ENCODE measurements around the gene HOXB13. TPM values are rescaled to one million over a fixed set of nuclear protein-coding genes. Genes with fewer than 3 reads are reported as not detected.

Gene HOXB13
- total RNA-seq, 2 experiments from 2014 or later = not detected

GRCh38 chr17:48749621-48750553, 21.3 kb upstream of the HOXB13 start:
- Histone ChIP-seq H3K9me2 (ENCODE audit: insufficient read depth, low read length) (no peaks in the 10 kb centered on the region), H4K20me1 (ENCODE audit: insufficient read depth, low read length) (no peaks in the 10 kb centered on the region), H2AFZ (ENCODE audit: low read length) (no peak overlapping the region), H3K4me3 (ENCODE audit: low read depth, low read length, poor library complexity, severe bottlenecking) (no peak overlapping the region), H3K27ac (ENCODE audit: low read depth, low read length, poor library complexity, severe bottlenecking) (no peak overlapping the region), H3K9me3 (ENCODE audit: low read length) (no peaks in the 10 kb centered on the region), H3K79me2 (ENCODE audit: insufficient read depth, low read depth, low read length) (no peaks in the 10 kb centered on the region), H3K4me1 (ENCODE audit: insufficient read depth, low read length, poor library complexity, severe bottlenecking) (no peaks in the 10 kb centered on the region), H3K36me3 (ENCODE audit: insufficient read depth, low read length) (no peaks in the 10 kb centered on the region), H3K4me2 (ENCODE audit: low read length) (no peak overlapping the region)
- TF ChIP-seq EZH2phosphoT487 (IDR thresholded peaks at IDR 0.05; ENCODE audit: borderline replicate concordance, low read depth, low read length) (no peak), CTCF (conservative IDR thresholded peaks at IDR 0.05; ENCODE audit: low read length) (no peak)
- intact Hi-C loops (cut with micrococcal nuclease; ENCODE audit: unreplicated experiment) = no loop called here
- DNase-seq (ENCODE audit: low spot score) = no peak
- BruUV-seq (replicated peaks) = no TSS peak
- ChIA-PET CTCF (ENCODE audit: unreplicated experiment) (no interaction called here), POLR2A (interaction anchor here (0.7 kb wide), 1 partner anchor 207 kb away, joined by 3 read pairs; no protein-coding TSS in a partner anchor)

GRCh38 chr17:48748718-48749566, 20.4 kb upstream of the HOXB13 start:
- ChIA-PET POLR2A (interaction anchor here (0.7 kb wide), 1 partner anchor 208 kb away, joined by 3 read pairs; no protein-coding TSS in a partner anchor), CTCF (ENCODE audit: unreplicated experiment) (no interaction called here)
- H2AFZ ChIP-seq (ENCODE audit: low read length) = no peak overlapping the region
- H4K20me1 ChIP-seq (ENCODE audit: insufficient read depth, low read length) = no peaks in the 10 kb centered on the region
- BruUV-seq (replicated peaks) = no TSS peak
- no peak for DNase-seq (ENCODE audit: low spot score)
- H3K4me1 ChIP-seq (ENCODE audit: insufficient read depth, low read length, poor library complexity, severe bottlenecking) = no peaks in the 10 kb centered on the region
- H3K79me2 ChIP-seq (ENCODE audit: insufficient read depth, low read depth, low read length) = no peaks in the 10 kb centered on the region
- H3K4me2 ChIP-seq (ENCODE audit: low read length) = no peak overlapping the region
- intact Hi-C loops (cut with micrococcal nuclease; ENCODE audit: unreplicated experiment) = no loop called here
- no peak overlapping the region for H3K27ac ChIP-seq (ENCODE audit: low read depth, low read length, poor library complexity, severe bottlenecking)
- no peaks in the 10 kb centered on the region for H3K9me2 ChIP-seq (ENCODE audit: insufficient read depth, low read length)
- TF ChIP-seq CTCF (conservative IDR thresholded peaks at IDR 0.05; ENCODE audit: low read length) (no peak), EZH2phosphoT487 (IDR thresholded peaks at IDR 0.05; ENCODE audit: borderline replicate concordance, low read depth, low read length) (no peak)
- no peaks in the 10 kb centered on the region for H3K9me3 ChIP-seq (ENCODE audit: low read length)
- no peak overlapping the region for H3K4me3 ChIP-seq (ENCODE audit: low read depth, low read length, poor library complexity, severe bottlenecking)
- H3K36me3 ChIP-seq (ENCODE audit: insufficient read depth, low read length) = no peaks in the 10 kb centered on the region
